ENCODE measurements around the gene PALM.
A peak's percentile ranks its signal among the peaks of the same experiment; 100 is the strongest.
"Not testable (repeated sequence)": the region's sequence is repeated elsewhere in the genome, so short reads cannot be mapped to it uniquely, and the experiment has no call there.

Gene PALM

DNA sequence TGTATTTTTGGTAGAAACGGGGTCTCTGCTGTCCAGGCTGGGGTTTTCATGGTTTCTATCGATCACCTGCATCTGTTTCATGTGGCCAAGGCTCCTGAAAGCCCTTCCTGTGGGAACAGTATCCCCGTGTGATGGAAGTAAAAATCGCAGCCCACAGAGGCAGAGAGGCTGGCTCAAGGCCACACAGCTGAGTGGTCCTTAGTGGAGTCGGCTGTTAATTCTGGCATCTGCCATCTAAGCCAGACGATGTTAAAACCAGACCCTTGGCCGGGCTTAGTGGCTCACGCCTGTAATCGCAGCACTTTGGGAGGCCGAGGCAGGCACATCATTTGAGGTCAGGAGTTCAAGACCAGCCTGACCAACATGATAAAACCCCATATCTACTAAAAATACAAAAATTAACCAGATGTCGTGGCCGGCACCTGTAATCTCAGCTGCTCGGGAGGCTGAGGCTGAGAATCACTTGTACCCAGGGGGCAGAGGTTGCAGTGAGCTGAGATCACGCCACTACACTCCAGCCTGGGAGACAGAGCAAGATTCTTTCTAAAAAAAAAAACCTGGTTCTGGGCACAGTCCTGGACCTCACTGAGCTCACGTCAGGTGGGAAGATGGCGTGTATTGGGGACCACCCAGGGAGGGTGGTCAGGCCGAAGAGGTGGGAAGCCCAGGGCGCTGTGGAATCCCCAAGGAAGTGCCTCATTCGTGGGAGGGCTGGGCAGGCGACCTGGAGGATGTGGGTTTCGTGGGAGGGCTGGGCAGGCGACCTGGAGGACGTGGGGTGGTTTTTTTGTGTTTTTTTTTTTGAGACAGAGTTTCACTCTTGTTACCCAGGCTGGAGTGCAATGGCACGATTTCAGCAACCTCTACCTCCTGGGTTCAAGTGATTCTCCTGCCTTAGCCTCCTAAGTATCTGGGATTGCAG is 23.7 kb downstream of the PALM start:
- no peak for DNase-seq

DNA sequence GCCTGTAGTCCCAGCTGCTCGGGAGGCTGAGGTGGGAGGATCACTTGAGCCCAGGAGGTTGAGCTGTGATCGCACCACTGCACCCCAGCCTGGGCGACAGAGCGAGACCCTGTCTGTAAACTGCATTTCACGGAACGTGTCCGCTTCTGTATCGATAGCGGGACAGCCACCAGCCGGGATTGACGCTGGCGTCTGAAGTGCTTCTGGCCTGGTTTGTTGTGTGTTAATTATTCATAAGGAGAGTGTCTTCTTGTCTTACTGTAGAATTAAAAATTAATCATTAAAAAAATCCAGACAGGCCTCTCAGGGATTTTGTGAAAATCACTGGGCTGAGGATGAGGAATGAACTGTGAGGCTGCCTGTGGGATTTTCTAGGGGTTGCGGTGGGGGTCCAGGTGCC is 26.0 kb downstream of the PALM start:
- DNase-seq, result no peak

DNA sequence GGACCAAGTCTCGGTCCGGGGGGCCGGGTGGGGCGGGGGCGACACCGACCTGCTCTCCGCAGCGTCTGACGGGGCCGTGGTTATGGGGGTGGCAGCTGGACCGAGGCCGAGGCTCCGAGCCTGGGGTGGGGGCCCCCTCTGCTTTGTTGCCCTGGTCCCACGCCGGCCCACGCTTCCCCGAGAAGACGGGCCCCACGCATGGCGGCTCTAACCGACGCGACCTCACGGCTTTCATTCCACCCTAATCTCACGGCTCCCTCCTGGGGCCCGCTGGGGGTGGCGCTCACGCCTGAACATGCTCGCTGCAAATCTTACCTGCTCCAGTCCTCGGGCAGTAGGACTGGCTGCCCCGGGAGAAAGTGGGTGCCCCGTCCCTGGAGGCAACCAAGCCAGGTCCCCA is 27.4 kb downstream of the PALM start:
- DNase-seq, result no peak

DNA sequence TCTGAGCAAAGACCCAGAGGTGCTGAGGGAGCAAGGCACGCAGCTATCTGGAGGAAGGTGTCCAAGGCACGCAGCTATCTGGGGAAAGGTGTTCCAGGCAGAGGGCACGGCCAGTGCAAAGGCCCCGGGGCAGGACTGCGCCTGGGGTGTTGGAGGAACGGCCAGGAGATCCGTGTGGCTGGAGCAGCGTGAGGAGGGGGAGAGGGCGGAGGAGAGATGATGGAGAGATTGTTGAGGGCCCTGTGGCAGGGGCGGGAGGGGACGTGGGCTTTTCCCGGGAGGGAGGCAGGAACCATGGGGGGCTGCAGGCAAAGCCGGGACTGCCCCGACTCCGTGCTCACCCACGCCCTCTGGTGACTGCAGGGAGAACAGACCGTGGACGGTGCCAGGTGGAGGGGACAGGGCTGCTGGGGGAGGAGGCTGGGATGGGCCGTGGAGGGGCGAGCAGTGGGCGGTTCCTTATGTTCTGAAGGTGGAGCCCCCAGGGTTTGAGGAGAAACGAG is 28.9 kb downstream of the PALM start:
- peak; percentile 47 for DNase-seq

DNA sequence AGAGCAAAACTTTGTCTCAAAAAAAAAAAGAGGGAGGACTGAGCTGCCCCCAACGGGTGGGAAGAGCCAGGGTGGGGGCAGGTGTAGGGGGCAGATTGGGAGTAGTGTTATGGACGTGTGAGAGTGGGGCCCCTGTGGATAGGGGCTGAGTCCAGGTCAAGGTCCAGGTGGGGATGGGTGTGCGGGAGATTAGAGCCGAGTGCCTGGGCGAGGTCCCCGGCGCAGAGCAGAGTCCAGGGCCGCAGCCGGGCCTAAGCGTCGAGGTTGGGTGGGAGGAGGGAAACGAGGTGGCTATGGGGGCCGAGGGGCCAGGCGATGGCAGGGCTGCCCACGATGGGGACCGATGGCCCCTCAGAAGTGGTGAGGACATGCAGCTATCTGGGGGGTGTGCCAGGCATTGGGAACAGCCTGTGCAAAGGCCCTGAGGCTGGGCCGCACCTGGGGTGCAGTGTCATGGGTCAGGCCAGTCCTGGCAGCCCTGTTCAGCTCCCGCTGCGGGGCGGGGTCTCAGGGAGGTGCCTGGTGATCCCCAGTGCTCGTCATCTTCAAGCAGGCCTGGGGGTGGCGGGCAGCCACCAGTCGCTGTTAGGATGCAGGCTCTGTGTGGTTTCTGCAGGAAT is 29.9 kb downstream of the PALM start:
- no peak for DNase-seq

DNA sequence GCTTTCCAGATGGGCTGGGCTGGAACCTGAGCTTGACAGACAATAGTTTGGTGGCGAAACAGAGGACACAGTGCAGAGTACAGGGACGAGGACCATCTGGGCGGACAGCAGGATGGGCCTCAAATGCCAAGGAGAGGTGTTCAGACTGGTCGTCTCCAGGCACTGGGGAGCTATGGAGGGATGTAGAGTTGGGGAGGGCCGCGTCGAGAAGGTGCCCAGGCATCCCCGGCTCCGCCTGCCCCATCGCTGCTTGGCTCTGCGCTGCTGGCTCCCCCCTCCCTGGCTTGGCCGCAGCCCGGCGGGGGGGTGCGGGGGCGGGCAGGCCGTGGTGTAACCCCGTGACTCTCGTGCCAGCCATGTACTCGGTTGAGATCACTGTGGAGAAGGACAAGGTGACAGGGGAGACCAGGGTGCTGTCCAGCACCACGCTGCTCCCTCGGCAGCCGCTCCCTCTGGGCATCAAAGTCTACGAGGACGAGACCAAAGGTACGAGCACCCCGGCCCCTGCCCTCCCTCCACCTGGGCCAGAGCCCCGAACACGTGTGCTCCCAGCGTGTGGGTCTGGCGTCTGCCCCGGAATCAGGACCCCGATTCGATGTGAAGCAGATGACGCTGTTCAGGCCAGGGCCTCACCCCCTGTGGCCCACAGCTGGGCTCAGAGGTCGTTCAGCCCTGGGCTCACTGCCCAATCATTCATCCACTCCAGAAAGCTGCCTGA is 31.4 kb downstream of the PALM start:
- DNase-seq, result no peak

DNA sequence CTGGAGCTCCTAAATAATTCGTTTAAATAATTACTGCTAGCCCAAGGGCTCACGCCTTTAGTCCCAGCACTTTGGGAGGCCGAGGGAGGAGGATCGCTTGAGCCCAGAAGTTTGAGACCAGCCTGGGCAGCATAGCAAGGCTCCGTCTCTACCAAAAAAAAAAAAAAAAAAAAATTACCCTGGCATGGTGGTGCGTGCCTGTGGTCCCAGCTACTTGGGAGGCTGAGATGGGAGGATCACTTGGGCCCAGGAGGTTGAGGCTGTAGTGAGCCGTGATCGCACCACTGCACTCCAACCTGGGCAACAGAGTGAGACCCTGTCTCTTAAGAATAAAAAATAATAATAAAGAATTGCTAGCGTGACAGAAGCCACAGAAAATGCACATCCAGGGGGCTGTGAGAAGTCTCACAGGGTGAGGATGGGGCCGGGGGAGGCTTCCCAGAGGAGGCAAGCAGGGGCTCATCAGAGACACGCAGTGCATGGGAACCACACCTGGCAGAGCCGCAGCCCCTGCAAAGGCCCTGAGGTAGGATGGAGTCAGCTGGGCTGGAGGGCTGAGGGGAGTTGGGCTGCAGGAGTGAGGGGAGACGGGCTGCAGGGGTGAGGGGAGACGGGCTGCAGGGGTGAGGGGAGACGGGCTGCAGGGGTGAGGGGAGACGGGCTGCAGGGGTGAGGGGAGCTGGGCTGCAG is 32.2 kb downstream of the PALM start:
- not testable (repeated sequence) for DNase-seq

DNA sequence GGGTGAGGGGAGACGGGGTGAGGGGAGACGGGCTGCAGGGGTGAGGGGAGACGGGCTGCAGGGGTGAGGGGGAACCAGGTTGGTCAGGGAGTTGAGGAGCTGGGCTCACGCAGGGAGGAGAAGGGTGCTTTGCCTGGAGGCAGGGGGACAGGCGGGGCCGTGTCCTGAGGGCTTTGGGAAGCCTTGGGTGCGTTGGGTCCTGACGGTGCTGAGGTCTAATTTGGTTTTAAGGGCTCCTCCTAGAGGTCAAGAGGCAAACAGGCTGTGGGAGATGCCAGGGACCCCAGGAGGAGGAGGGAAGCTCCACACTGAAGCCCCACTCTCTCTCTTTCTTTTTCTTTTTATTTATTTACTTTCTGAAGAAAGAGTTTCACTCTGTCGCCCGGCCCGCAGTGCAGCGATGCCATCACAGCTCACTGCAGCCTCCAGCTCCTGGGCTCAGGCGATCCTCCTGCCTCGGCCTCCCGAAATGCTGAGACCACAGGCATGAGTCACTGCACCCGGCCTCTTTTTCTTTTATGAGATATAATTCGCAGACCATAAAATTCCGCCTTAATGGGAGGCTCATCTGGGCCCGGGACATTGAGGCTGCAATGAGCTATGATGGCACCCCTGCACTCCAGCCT is 32.9 kb downstream of the PALM start:
- peak; percentile 23 for DNase-seq

DNA sequence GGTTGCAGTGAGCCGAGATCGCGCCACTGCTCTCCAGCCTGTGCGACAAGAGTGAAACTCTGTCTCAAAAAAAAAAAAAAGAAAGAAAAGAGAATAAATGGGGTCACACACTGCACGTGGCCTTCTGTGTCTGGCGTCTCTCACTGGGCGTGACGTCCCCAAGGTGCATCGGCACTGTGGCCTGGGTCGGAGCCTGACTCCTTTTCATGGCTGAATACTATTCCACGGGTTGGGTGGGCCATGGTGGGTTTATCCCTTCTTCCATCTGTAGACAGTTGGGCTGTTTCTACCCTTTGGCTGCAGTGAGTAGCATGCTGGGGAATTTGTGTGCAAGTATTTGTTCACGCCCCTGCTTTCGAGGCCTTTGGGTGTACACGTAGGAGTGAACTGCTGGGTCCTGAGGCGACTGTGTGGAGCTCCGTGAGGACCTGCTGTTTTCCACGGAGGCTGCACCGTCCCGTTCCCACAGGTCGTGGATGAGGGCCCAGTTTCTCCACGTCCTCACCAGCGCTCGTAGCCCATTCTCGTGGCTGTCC is 33.9 kb downstream of the PALM start:
- DNase-seq, result no peak

DNA sequence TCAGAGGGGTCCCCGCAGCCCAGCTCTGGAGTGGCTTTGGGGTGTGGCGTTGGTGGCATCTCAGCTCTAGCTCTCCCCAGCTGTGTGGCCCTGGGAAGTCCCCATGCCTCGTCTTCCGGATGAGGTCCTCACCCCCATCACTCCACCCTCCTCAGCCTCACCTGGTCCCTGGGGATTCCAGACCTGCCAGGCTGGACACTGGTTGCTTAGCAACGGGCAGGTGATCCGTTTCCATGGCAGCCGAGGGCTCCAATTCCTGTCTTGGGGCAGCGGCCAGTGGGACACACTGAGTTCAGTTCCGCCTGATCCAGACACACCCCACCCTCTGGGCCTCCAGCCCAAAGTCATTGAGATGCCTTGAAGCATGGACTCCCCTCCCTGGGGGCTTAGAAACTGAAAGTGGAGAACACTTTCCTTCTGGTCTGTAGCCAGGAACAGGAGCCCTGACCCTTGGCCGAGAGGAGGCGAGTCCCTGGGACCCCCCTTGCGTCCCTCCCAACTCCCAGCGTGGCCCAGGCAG is 34.5 kb downstream of the PALM start:
- no peak for DNase-seq

DNA sequence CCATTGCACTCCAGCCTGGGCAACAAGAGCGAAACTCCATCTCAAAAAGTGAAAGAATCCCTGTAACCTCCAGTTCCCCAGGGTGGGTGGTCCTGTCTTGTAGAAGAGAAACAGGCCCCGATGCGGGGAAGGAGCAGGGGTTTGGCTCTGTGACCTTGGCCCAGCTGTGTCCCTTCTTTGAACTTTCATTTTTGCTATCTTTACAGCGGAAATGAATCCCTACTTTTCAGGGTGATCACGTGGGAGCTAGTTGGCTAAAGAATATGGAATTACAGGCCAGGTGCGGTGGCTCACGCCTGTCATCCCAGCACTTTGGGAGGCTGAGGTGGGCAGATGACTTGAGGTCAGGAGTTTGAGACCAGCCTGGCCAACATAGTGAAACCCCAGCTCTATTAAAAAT is 36.4 kb downstream of the PALM start:
- not testable (repeated sequence) for DNase-seq

DNA sequence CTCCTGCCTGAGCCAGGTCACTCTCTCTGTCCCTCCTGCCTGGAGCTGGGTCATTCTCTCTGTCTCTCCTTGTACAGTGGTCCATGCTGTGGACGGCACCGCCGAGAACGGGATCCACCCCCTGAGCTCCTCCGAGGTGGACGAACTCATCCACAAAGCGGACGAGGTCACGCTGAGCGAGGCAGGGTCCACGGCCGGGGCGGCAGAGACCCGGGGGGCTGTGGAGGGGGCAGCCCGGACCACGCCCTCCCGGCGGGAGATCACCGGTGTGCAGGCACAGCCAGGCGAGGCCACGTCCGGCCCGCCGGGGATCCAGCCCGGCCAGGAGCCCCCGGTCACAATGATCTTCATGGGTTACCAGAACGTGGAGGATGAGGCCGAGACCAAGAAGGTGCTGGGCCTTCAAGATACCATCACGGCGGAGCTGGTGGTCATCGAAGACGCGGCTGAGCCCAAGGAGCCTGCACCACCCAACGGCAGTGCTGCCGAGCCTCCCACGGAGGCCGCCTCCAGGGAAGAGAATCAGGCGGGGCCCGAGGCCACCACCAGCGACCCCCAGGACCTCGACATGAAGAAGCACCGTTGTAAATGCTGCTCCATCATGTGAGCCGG is 37.6 kb downstream of the PALM start:
- no peak for DNase-seq

DNA sequence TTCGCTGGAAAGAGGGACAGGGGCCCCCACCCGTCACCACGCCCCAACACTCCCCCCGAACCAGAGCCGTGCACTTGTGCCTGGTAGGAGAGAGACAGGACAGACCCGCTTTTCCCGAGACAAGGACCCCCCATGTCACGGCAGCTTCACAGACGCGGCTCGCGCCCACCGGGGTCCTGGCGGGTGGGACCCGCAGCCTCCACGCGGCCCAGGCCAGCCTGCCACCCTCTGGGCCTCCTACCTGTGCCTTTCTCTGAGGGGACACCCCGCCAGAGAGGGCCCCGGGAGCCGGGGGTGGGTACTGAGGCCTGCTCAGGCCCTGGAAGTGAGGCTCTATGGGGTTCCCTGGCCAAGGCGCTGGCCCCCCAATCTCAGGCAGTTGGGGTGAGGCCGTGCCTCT is 38.2 kb downstream of the PALM start:
- DNase-seq, result no peak

DNA sequence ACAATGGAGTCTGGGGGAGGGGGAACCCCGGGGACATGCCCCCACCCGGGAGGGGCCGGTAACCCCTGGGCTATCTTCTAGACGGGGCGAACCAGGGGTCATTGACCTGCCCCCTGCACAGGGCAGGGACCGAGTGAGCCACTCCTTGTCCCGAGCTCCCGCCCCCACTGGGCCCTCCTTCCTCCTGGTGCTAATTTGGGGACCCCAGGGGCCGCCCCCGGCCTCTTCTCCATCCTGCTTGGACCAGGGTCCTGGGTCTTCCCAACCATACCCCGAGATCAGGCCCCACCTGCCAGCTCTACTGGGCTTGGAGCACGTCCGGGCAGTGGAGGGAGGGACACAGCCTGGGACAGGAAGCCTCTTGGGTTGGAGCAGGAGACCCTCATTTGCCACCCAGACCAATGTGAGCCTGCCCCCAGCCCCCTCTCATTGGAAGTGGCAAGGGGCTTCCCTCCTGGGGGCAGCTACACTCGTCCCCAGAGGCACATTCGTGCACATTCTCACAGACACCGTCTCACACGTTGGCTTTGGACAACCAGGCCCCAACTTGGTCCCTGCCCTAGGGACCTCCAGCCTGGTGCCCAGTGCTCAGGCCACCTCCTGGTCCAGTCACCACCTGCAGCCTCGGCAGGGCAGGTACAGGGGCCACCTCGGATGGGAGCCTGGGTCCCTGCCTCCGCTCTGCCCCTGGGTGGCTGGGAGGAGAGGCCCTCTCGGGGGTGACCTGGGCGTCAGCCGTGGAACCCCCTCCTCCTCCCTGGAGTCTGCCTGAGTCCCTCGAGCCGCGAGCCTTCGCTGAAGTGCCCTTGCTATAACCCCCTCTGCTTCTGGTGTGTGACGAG is 38.9 kb downstream of the PALM start:
- no peak for DNase-seq

DNA sequence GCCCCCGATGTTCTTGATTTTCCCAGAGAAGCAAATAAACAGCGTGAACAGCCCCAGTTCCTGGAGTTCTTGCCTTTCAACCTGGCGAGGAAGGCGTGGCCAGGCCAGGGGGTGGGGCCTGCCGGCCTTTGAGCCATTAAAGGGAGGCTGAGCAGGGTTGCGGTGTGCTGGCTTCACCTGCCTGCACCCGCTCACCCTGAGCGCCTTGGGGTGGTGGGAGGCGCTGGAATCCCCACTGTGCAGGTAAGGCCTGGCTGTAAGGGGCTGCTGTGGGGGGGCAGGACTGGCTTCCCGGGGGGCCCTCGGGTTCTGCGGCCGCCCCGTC is 39.5 kb downstream of the PALM start:
- no peak for DNase-seq

DNA sequence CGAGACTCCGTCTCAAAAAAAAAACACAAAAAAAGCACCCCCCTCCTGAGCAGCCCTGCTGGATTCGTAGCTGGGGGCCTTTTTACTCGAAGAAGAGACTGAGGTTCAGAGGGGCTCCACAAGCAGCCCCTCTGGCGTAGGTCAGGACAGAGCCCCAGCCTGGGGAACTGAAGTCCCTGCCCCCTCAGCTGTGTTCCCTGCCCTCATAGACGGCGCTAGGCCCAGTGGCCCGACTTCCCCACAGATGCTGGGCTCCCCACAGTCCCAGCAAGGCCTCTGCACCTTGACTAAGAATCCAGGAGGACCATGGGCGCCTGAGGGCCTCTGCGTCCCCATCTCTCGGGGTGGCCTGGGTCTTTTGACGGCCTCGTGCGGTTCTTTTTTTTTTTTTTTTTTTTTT is 41.1 kb downstream of the PALM start:
- no peak for DNase-seq

DNA sequence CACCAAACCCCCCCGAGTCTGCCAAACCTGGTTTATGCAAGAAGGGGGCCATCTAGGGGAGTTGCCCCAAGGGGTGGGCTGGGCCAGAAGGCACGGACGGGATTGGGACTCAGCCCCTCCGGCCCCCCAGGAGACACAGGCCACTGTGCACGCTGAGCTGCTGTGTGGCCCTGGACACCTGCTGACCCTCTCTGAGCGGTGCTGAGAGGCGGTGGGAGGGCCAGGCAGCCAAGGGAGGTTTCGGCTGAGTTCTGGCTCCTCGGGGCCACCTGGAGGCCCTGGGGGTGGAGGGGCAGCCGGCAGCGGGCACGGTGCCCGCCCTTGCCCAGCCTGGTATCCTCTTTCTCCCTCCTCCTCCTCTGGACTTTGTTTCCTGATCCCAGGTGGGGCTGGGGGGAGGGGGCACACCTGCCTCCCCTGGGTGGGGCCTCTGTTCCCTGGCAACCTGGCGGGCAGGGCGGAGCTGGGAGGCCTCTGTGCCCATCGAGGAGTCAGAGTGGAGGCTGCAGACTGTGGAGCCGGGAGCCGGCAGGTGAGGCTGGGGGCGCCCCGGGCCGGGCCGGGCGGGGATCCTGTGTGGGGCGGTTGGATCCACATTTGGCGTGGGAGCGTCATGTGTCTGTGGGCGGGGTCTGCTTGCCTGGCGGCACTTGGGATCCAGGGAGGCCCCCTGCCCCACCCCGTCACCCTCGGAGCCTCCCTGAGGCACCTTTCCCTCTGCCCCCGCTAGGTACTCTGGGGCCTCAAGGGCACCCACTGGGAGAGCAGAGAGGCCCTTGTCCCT is 42.1 kb downstream of the PALM start, which contains the start of gene MISP:
Gene MISP (plus strand): TSS at position 473 of the 784 bp plus-strand sequence. CDS start 5,835 bp downstream, outside the sequence.
- no peak for DNase-seq

DNA sequence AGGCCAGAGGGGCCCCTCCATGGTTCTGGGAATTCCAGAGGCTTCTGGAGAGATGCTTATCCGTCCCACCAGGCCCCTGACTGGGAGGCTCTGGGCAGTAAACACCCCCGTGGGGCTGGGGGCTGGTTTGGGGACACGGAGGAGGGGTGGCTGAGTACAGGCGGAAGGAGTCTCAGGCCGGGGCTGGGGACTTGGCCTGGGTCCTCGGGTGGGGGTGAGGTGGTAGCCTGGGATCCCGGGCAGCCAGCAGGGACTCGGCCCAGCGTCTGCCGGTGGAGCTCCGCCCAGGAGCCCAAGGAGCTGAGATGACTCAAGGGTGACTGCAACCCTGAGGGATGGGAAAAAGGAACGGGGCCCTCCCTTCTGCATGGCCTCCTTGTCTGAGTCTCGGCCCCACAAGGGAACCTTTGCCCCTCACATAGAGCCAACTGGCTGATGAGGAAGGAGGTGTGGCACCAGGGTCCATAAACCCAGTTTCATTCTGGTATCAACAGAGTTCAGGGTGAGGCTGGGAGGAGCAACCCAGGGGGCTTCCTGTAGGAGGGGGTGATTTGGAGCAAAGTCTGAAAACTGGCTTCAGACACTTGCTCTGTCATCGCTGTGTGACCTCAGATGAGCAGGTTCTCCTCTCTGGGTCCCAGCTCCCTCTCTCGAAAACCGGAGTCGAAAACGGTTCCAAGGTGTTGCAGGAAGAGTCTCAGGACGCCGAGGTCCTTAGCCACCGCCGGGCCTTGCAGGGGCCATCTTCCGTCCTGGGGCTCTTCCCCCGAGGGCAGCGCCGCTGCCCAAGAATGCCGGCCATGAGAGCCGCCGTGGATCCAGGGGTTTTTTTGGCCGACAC is 43.0 kb downstream of the PALM start:
- DNase-seq, result peak; percentile 89
